ENCODE data around the gene ATL2. TPM values are rescaled to one million over a fixed set of nuclear protein-coding genes. Genes with fewer than 3 reads are reported as not detected.
"Not testable (repeated sequence)": the region's sequence is repeated elsewhere in the genome, so short reads cannot be mapped to it uniquely, and the experiment has no call there.

The ATL2 gene
- total RNA-seq, 4 donors from 2014 or later = 147 to 220 (median 187) TPM

GRCh38 chr2:38260469-38260868 lies 116.6 kb downstream of the ATL2 start:
- TF ChIP-seq POLR2A (IDR thresholded peaks at IDR 0.05) (no peak), CTCF (IDR thresholded peaks at IDR 0.05) (no peak)
- WGBS, 2 donors = 81 to 83% methylated on average over 11 of the region's 11 CpGs
- no peak overlapping the region for H3K4me3 ChIP-seq (ENCODE audit: low read depth, poor library complexity, severe bottlenecking)
- DNase-seq (ENCODE audit: low spot score in 2 of 2) = no peak
- intact Hi-C loops (cut with DNase I; ENCODE audit: low total_unique reads) = no loop called here

- no peak for DNase-seq (ENCODE audit: low spot score in 2 of 2)
- TF ChIP-seq POLR2A (IDR thresholded peaks at IDR 0.05) (no peak), CTCF (IDR thresholded peaks at IDR 0.05) (no peak)
- H3K4me3 ChIP-seq (ENCODE audit: low read depth, poor library complexity, severe bottlenecking) = no peak overlapping the region
- intact Hi-C loops (cut with DNase I; ENCODE audit: low total_unique reads) = loop anchor here (5.0 kb wide), 1 partner anchor 1487 kb away; no protein-coding TSS in a partner anchor
- WGBS, 2 donors = 83 to 93% methylated on average over 2 of the region's 2 CpGs
Observed at GRCh38 chr2:38259311-38259710, 117.8 kb downstream of the ATL2 start.

- DNase-seq (ENCODE audit: low spot score in 2 of 2); H3K4me3 ChIP-seq (ENCODE audit: low read depth, poor library complexity, severe bottlenecking): not testable (repeated sequence)
- intact Hi-C loops (cut with DNase I; ENCODE audit: low total_unique reads) = loop anchor here (5.0 kb wide), 1 partner anchor 1485 kb away; no protein-coding TSS in a partner anchor
- 82 to 97% methylated on average over 6 of the region's 6 CpGs for WGBS, 2 donors
Observed at GRCh38 chr2:38257680-38258079, 119.4 kb downstream of the ATL2 start.

- intact Hi-C loops (cut with DNase I; ENCODE audit: low total_unique reads) = loop anchor here (5.0 kb wide), 1 partner anchor 1484 kb away; no protein-coding TSS in a partner anchor
- 85 to 90% methylated on average over 1 of the region's 1 CpG for WGBS, 2 donors
- TF ChIP-seq POLR2A (IDR thresholded peaks at IDR 0.05) (no peak), CTCF (IDR thresholded peaks at IDR 0.05) (no peak)
- no peak for DNase-seq (ENCODE audit: low spot score in 2 of 2)
- no peak overlapping the region for H3K4me3 ChIP-seq (ENCODE audit: low read depth, poor library complexity, severe bottlenecking)
Observed at GRCh38 chr2:38256610-38257009, 120.5 kb downstream of the ATL2 start.

GRCh38 chr2:38255211-38255610 lies 121.9 kb downstream of the ATL2 start:
- intact Hi-C loops (cut with DNase I; ENCODE audit: low total_unique reads) = loop anchor here (5.0 kb wide), 1 partner anchor 1483 kb away; no protein-coding TSS in a partner anchor
- H3K4me3 ChIP-seq (ENCODE audit: low read depth, poor library complexity, severe bottlenecking) = no peak overlapping the region
- DNase-seq (ENCODE audit: low spot score in 2 of 2) = no peak
- TF ChIP-seq CTCF (IDR thresholded peaks at IDR 0.05) (no peak), POLR2A (IDR thresholded peaks at IDR 0.05) (no peak)
- WGBS, 2 donors = 94 to 97% methylated on average over 3 of the region's 3 CpGs

- no peak for DNase-seq (ENCODE audit: low spot score in 2 of 2)
- 97 to 99% methylated on average over 5 of the region's 5 CpGs for WGBS, 2 donors
- H3K4me3 ChIP-seq (ENCODE audit: low read depth, poor library complexity, severe bottlenecking) = no peak overlapping the region
- intact Hi-C loops (cut with DNase I; ENCODE audit: low total_unique reads) = loop anchor here (5.0 kb wide), 1 partner anchor 1482 kb away; no protein-coding TSS in a partner anchor
- TF ChIP-seq CTCF (IDR thresholded peaks at IDR 0.05) = no peak
- TF ChIP-seq POLR2A (IDR thresholded peaks at IDR 0.05) = no peak
Observed at GRCh38 chr2:38254796-38255195, 122.3 kb downstream of the ATL2 start.
